SK-N-SH treated with all-trans-retinoic acid at 6 μM for 48 hours (cell line): ENCODE data around the gene STYX.
A peak's percentile ranks its signal among the peaks of the same experiment; 100 is the strongest.

Experiments used
- ARNTL ChIP-seq: fragments of 450-650 bp; formaldehyde crosslinking; IDR thresholded peaks from 2 replicates; pipeline ENCODE4 v1.5.0; 2020; ENCODE audit warnings: low read depth, mild to moderate bottlenecking, moderate library complexity, borderline replicate concordance
- CSDC2 ChIP-seq: fragments of 250-450 bp; sonication (Bioruptor Pico); IDR thresholded peaks from 2 replicates; pipeline ENCODE4 v1.5.0; 2020; ENCODE audit warnings: mild to moderate bottlenecking, moderate library complexity
- CSRNP3 ChIP-seq: fragments of 250-450 bp; sonication (Bioruptor Pico); IDR thresholded peaks from 2 replicates; pipeline ENCODE4 v1.5.1; 2021; ENCODE audit warnings: mild to moderate bottlenecking, moderate library complexity
- OSR1 ChIP-seq: fragments of 250-450 bp; sonication (Bioruptor Pico); IDR thresholded peaks from 2 replicates; pipeline ENCODE4 v1.8.0; 2022; ENCODE audit warnings: moderate library complexity, mild to moderate bottlenecking, inconsistent platforms
- RARB ChIP-seq: fragments of 250-450 bp; sonication (Bioruptor Pico); IDR thresholded peaks from 2 replicates; pipeline ENCODE4 v1.8.0; 2021; ENCODE audit warnings: mild to moderate bottlenecking, moderate library complexity
- ZFP30 ChIP-seq: fragments of 450-650 bp; formaldehyde crosslinking; IDR thresholded peaks from 2 replicates; pipeline ENCODE4 v1.5.0; 2022; ENCODE audit warnings: mild to moderate bottlenecking, moderate library complexity

GRCh38 chr14:52791223-52792096, 61.5 kb downstream of the STYX start, which contains the start of gene GNPNAT1:
- TF ChIP-seq CSDC2 (0 out of 2 replicates have a peak, but pooled peaks have one; percentile 41), ARNTL (CRISPR knock-in tag) (no peak), RARB (CRISPR knock-in tag) (no peak), OSR1 (no peak), CSRNP3 (no peak), ZFP30 (CRISPR knock-in tag) (no peak)
